ENCODE results near the gene CEACAM6. TPM values are rescaled to one million over a fixed set of nuclear protein-coding genes. Genes with fewer than 3 reads are reported as not detected.

CEACAM6 gene
- total RNA-seq, 1 donor: not detected

DNA sequence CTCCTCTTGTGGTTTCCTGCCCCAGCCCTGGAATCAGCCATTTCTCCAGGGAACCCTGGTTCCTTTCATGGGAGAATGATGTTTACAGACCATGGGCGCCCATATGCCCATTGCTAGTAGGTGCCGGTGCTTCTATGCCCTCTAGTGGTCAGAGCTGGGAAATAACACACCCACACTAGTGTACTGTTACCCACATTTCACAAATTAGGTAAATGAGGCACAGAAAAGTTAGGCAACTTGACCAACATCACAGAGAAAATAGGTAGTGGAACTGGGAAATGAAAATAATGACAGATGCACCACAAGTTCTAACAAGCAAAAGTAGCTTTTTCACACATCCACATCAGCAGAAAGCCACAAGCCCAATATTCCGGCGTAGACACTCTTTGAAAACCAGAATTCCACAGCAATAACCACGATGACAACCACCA lies 39.7 kb downstream of the CEACAM6 start:
- Histone ChIP-seq H3K27ac (ENCODE audit: low read depth, low read length) (no peak overlapping the region), H3K4me3 (ENCODE audit: insufficient read depth, low read length) (no peak overlapping the region), H3K79me2 (ENCODE audit: insufficient read depth, low read length) (no peaks in the 10 kb centered on the region), H3K4me2 (ENCODE audit: insufficient read depth, low read length) (no peak overlapping the region), H3K27me3 (ENCODE audit: insufficient read depth, low read length) (no peaks in the 10 kb centered on the region), H3K9me3 (ENCODE audit: low read depth, low read length) (no peaks in the 10 kb centered on the region), H4K20me1 (ENCODE audit: insufficient read depth, low read length) (peaks cover 4% of the 10 kb centered on the region), H3K36me3 (ENCODE audit: insufficient read depth, low read length) (no peaks in the 10 kb centered on the region), H3K4me1 (ENCODE audit: insufficient read depth, low read length) (peaks cover 10% of the 10 kb centered on the region), H2AFZ (ENCODE audit: low read length) (no peak overlapping the region)
- DNase-seq (ENCODE audit: insufficient read length, low spot score, missing footprints): no peak
- TF ChIP-seq, protein P1, sequence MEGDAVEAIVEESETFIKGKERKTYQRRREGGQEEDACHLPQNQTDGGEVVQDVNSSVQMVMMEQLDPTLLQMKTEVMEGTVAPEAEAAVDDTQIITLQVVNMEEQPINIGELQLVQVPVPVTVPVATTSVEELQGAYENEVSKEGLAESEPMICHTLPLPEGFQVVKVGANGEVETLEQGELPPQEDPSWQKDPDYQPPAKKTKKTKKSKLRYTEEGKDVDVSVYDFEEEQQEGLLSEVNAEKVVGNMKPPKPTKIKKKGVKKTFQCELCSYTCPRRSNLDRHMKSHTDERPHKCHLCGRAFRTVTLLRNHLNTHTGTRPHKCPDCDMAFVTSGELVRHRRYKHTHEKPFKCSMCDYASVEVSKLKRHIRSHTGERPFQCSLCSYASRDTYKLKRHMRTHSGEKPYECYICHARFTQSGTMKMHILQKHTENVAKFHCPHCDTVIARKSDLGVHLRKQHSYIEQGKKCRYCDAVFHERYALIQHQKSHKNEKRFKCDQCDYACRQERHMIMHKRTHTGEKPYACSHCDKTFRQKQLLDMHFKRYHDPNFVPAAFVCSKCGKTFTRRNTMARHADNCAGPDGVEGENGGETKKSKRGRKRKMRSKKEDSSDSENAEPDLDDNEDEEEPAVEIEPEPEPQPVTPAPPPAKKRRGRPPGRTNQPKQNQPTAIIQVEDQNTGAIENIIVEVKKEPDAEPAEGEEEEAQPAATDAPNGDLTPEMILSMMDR (IDR thresholded peaks at IDR 0.05; ENCODE audit: extremely low read depth, low read depth, low read length): peak; percentile 85

DNA sequence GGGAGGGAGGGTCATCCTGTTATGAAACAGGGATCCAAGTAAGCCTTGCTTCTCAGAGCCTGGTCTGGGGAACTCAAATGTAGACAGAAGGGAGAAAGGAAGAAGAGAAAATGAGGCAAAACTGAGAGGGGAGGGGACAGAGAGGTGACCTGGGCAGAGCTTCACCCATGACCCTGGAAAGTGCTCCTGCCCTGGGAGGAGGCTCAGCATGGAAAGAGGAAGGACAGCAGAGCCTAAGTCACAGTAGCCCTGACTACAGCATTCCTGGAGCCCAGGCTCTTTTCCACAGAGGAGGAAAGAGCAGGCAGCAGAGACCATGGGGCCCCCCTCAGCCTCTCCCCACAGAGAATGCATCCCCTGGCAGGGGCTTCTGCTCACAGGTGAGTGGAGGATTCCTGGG lies 41.0 kb downstream of the CEACAM6 start, which contains the start of gene CEACAM3:
Gene CEACAM3 (plus strand): TSS at position 226 of the 400 bp plus-strand sequence. CDS start 91 bp downstream, at position 317.
- peaks cover 10% of the 10 kb centered on the region for H3K4me1 ChIP-seq (ENCODE audit: insufficient read depth, low read length)
- no peaks in the 10 kb centered on the region for H3K27me3 ChIP-seq (ENCODE audit: insufficient read depth, low read length)
- TF ChIP-seq, protein P1 (IDR thresholded peaks at IDR 0.05; ENCODE audit: extremely low read depth, low read depth, low read length): no peak
- H4K20me1 ChIP-seq (ENCODE audit: insufficient read depth, low read length): peaks cover 4% of the 10 kb centered on the region
- no peak within 1 kb of the TSS for H3K27ac ChIP-seq (ENCODE audit: low read depth, low read length)
- H2AFZ ChIP-seq (ENCODE audit: low read length): no peak within 1 kb of the TSS
- no peaks in the 10 kb centered on the region for H3K79me2 ChIP-seq (ENCODE audit: insufficient read depth, low read length)
- no peak within 1 kb of the TSS for H3K4me2 ChIP-seq (ENCODE audit: insufficient read depth, low read length)
- H3K9me3 ChIP-seq (ENCODE audit: low read depth, low read length): no peaks in the 10 kb centered on the region
- no peaks in the 10 kb centered on the region for H3K36me3 ChIP-seq (ENCODE audit: insufficient read depth, low read length)
- DNase-seq (ENCODE audit: insufficient read length, low spot score, missing footprints): no peak
- no peak within 1 kb of the TSS for H3K4me3 ChIP-seq (ENCODE audit: insufficient read depth, low read length)

DNA sequence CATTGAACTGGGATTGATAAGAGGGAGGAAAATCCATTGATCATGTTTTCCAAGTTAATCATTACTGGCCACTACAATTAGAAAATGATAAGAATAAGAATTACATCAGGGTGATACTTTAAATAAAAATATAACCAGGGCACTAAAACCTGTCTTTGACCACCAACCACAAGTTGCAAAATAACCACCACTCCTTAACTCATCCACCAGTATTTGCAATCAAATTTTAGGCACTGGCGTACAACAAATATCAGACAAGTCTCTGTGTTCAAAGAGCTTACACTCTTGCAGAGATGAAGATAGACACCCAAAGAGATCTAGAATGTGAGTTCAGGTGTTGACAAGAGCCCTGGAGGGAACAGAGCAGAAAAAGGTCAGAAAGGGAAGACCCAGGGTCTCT lies 41.6 kb downstream of the CEACAM6 start:
- H3K4me3 ChIP-seq (ENCODE audit: insufficient read depth, low read length): no peak overlapping the region
- H3K27me3 ChIP-seq (ENCODE audit: insufficient read depth, low read length): no peaks in the 10 kb centered on the region
- TF ChIP-seq, protein P1 (IDR thresholded peaks at IDR 0.05; ENCODE audit: extremely low read depth, low read depth, low read length): no peak
- H3K79me2 ChIP-seq (ENCODE audit: insufficient read depth, low read length): no peaks in the 10 kb centered on the region
- H3K9me3 ChIP-seq (ENCODE audit: low read depth, low read length): no peaks in the 10 kb centered on the region
- no peak for DNase-seq (ENCODE audit: insufficient read length, low spot score, missing footprints)
- H4K20me1 ChIP-seq (ENCODE audit: insufficient read depth, low read length): peaks cover 4% of the 10 kb centered on the region
- H3K4me1 ChIP-seq (ENCODE audit: insufficient read depth, low read length): peaks cover 10% of the 10 kb centered on the region
- H3K4me2 ChIP-seq (ENCODE audit: insufficient read depth, low read length): no peak overlapping the region
- no peaks in the 10 kb centered on the region for H3K36me3 ChIP-seq (ENCODE audit: insufficient read depth, low read length)
- no peak overlapping the region for H3K27ac ChIP-seq (ENCODE audit: low read depth, low read length)
- no peak overlapping the region for H2AFZ ChIP-seq (ENCODE audit: low read length)

DNA sequence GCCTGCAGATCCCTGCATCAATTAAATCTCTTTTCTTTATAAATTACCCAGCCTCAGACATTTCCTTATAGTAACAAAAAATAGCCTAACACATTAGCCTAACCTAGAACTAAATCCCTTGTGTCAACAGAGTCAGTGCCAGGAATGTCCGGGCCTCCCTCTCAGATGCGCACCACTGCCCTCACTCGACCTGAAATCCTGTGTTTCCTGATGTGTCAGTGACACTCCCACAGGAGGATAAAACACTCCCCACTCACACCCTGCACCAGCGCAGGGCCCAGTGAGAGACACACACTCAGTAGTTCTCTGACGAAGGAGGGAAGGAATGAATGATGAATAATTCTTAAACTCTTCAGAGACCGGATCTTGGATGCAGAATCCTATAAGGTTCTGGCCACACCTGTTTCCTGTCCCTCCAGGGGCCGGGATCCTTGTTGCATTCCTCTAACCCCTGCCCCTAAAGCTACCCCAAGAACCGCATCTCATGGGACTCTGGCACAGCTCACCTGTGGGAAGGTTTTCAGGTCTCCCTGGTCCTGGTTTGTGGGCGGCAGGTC lies 44.2 kb downstream of the CEACAM6 start:
- Histone ChIP-seq H3K27me3 (ENCODE audit: insufficient read depth, low read length) (no peaks in the 10 kb centered on the region), H3K4me3 (ENCODE audit: insufficient read depth, low read length) (no peak overlapping the region), H3K4me1 (ENCODE audit: insufficient read depth, low read length) (no peaks in the 10 kb centered on the region), H3K4me2 (ENCODE audit: insufficient read depth, low read length) (no peak overlapping the region), H2AFZ (ENCODE audit: low read length) (no peak overlapping the region), H3K79me2 (ENCODE audit: insufficient read depth, low read length) (no peaks in the 10 kb centered on the region), H3K9me3 (ENCODE audit: low read depth, low read length) (no peaks in the 10 kb centered on the region), H4K20me1 (ENCODE audit: insufficient read depth, low read length) (no peaks in the 10 kb centered on the region), H3K27ac (ENCODE audit: low read depth, low read length) (no peak overlapping the region), H3K36me3 (ENCODE audit: insufficient read depth, low read length) (no peaks in the 10 kb centered on the region)
- DNase-seq (ENCODE audit: insufficient read length, low spot score, missing footprints): no peak
- TF ChIP-seq, protein P1 (IDR thresholded peaks at IDR 0.05; ENCODE audit: extremely low read depth, low read depth, low read length): no peak

Data from osteoblast (primary cell).